IMR-90 (cell line): Measurements from ENCODE around the gene SAMD10. TPM values are rescaled to one million over a fixed set of nuclear protein-coding genes. Genes with fewer than 3 reads are reported as not detected.

ENCODE experiments used
- ATAC-seq: fragments of 200-7000 bp; cut with Tn5 transposase; 2 replicates; pipeline ENCODE4 v1.9.1; 2020; ENCODE audit warnings: low read depth, mild to moderate bottlenecking, moderate library complexity
- BruUV-seq: library from RNA; stranded (reverse); fragments of 400-500 nt; replicated peaks from 2 replicates; lab custom pipeline; 2021; lab: Mats Ljungman, UMichigan
- CTCF ChIA-PET: fragments of 300-600 bp; formaldehyde crosslinking; extraction: SDS; loops from one replicate; lab custom pipeline; 2021; ENCODE audit warnings: antibody characterized with exemption; lab: Yijun Ruan, JAX
- POLR2A ChIA-PET: fragments of 300-600 bp; sonication (Branson Sonifier 250); formaldehyde crosslinking; loops from one replicate; lab custom pipeline; 2022; ENCODE audit warnings: antibody characterized with exemption; ENCODE audit not compliant: unreplicated experiment; lab: Charles Lee
- DNase-seq: peaks from one replicate; pipeline ENCODE4 v3.0.0; 2013
- H2AFZ ChIP-seq: replicated peaks from 2 replicates; pipeline ENCODE3; 2013; ENCODE audit warnings: low read length, mild to moderate bottlenecking; ENCODE audit not compliant: poor library complexity
- H2AK5ac ChIP-seq: 2 replicates; pipeline ENCODE4 v1.6.1; 2013; ENCODE audit warnings: low read depth, low read length, inconsistent platforms
- H2AK9ac ChIP-seq: replicated peaks from 2 replicates; pipeline ENCODE3; 2013; ENCODE audit warnings: mild to moderate bottlenecking, low read depth, low read length, moderate library complexity; ENCODE audit not compliant: poor library complexity
- H2BK120ac ChIP-seq: 2 replicates; pipeline ENCODE4 v1.6.1; 2013; ENCODE audit warnings: low read depth, low read length, inconsistent platforms
- H2BK15ac ChIP-seq: 3 replicates; pipeline ENCODE4 v1.6.1; 2013; ENCODE audit warnings: low read depth, low read length, inconsistent platforms
- H2BK20ac ChIP-seq: 2 replicates; pipeline ENCODE4 v1.6.1; 2013; ENCODE audit warnings: low read depth, mild to moderate bottlenecking, inconsistent platforms, low read length, moderate library complexity
- H2BK5ac ChIP-seq: 2 replicates; pipeline ENCODE4 v1.6.1; 2013; ENCODE audit warnings: mild to moderate bottlenecking, low read depth, low read length, inconsistent platforms; ENCODE audit not compliant: poor library complexity, severe bottlenecking
- H3K14ac ChIP-seq: replicated peaks from 2 replicates; pipeline ENCODE4 v1.6.1; 2013; ENCODE audit warnings: low read depth, low read length, inconsistent platforms
- H3K18ac ChIP-seq: 2 replicates; pipeline ENCODE4 v1.6.1; 2013; ENCODE audit warnings: low read depth, low read length, control low read depth
- H3K23ac ChIP-seq: 2 replicates; pipeline ENCODE4 v1.6.1; 2013; ENCODE audit warnings: low read depth, low read length, inconsistent platforms
- H3K27ac ChIP-seq: 2 replicates; pipeline ENCODE4 v1.5.1; 2013; ENCODE audit warnings: mild to moderate bottlenecking, control low read depth, low read length; ENCODE audit not compliant: insufficient read depth
- H3K27me3 ChIP-seq: 2 replicates; pipeline ENCODE4 v1.6.1; 2013; ENCODE audit warnings: low read length; ENCODE audit not compliant: control insufficient read depth, insufficient read depth
- H3K36me3 ChIP-seq: 2 replicates; pipeline ENCODE4 v1.6.1; 2013; ENCODE audit warnings: low read length, mixed read lengths; ENCODE audit not compliant: control insufficient read depth, insufficient read depth
- H3K4ac ChIP-seq: 2 replicates; pipeline ENCODE4 v1.6.1; 2013; ENCODE audit warnings: low read depth, low read length, inconsistent platforms
- H3K4me1 ChIP-seq: 2 replicates; pipeline ENCODE4 v1.6.1; 2013; ENCODE audit warnings: low read length, mixed read lengths; ENCODE audit not compliant: control insufficient read depth, insufficient read depth
- H3K4me2 ChIP-seq: 2 replicates; pipeline ENCODE4 v1.6.1; 2013; ENCODE audit warnings: low read depth, mild to moderate bottlenecking, control low read depth, low read length, moderate library complexity
- H3K4me3 ChIP-seq: 2 replicates; pipeline ENCODE4 v1.5.1; 2013; ENCODE audit warnings: low read depth, mild to moderate bottlenecking, control low read depth, low read length, moderate library complexity; ENCODE audit not compliant: insufficient read depth
- H3K56ac ChIP-seq: 2 replicates; pipeline ENCODE4 v1.6.1; 2013; ENCODE audit warnings: low read length, inconsistent platforms; ENCODE audit not compliant: insufficient read depth; ENCODE audit errors: extremely low read depth
- H3K79me1 ChIP-seq, 2 experiments: 2 replicates each; pipeline ENCODE4 v1.6.1; 2013; ENCODE audit warnings: low read length in 2 of 2, inconsistent platforms in 1 of 2, low read depth in 1 of 2
- H3K9ac ChIP-seq: 2 replicates; pipeline ENCODE4 v1.6.1; 2013; ENCODE audit warnings: low read depth, low read length, control low read depth
- H3K9me1 ChIP-seq: 2 replicates; pipeline ENCODE4 v1.6.1; 2013; ENCODE audit warnings: low read length, inconsistent platforms; ENCODE audit not compliant: insufficient read depth
- H3K9me3 ChIP-seq: 2 replicates; pipeline ENCODE4 v1.6.1; 2013; ENCODE audit warnings: low read length; ENCODE audit not compliant: control insufficient read depth, insufficient read depth
- H4K20me1 ChIP-seq: 2 replicates; pipeline ENCODE4 v1.6.1; 2013; ENCODE audit warnings: low read length, inconsistent platforms; ENCODE audit not compliant: insufficient read depth
- H4K5ac ChIP-seq: 2 replicates; pipeline ENCODE4 v1.6.1; 2013; ENCODE audit warnings: mild to moderate bottlenecking, low read depth, low read length, control low read depth
- H4K8ac ChIP-seq, 2 experiments: 2 replicates each; pipeline ENCODE4 v1.6.1; 2013; ENCODE audit warnings: low read depth in 2 of 2, low read length in 2 of 2, control low read depth in 1 of 2, inconsistent platforms in 1 of 2
- H4K91ac ChIP-seq: 2 replicates; pipeline ENCODE4 v1.6.1; 2013; ENCODE audit warnings: low read depth, low read length, inconsistent platforms; ENCODE audit not compliant: insufficient read depth
- CEBPB ChIP-seq: IDR thresholded peaks from 2 replicates; pipeline ENCODE4 v1.6.1; 2012; ENCODE audit warnings: low read depth, low read length, improper control_type of control experiment
- MAFK ChIP-seq: IDR thresholded peaks from 2 replicates; pipeline ENCODE4 v1.6.1; 2012; ENCODE audit warnings: low read depth, low read length, improper control_type of control experiment
- USF2 ChIP-seq: fragments of 150-350 bp; IDR thresholded peaks from 2 replicates; pipeline ENCODE4 v1.6.1; 2017; ENCODE audit warnings: mild to moderate bottlenecking, antibody characterized with exemption, low read length, low read depth
- WGBS, 2 experiments: methylation state at CpG; one replicate each; pipeline versions ENCODE4 v1.1.5 to v1.1.7; 2013; ENCODE audit warnings: missing lambda C conversion rate in 2 of 2; ENCODE audit not compliant: insufficient read length in 1 of 2; ENCODE audit errors: extremely low coverage in 2 of 2; 5-methylcytosine and 5-hydroxymethylcytosine counted together
- dilution Hi-C: fragments of 300-500 bp; cut with HindIII; formaldehyde crosslinking; loops from one replicate; pipeline ENCODE4 v1.14.3; 2018; ENCODE audit warnings: low sequenced_read_pairs; ENCODE audit not compliant: unreplicated experiment
- in situ Hi-C: fragments of 300-500 bp; cut with MboI; formaldehyde crosslinking; loops from 3 replicates; pipeline ENCODE4 v1.14.3; 2019; ENCODE audit warnings: low sequenced_read_pairs, inconsistent platforms, mixed read lengths
- intact Hi-C: fragments of 100-400 bp; cut with micrococcal nuclease; formaldehyde crosslinking; loops from 2 replicates; pipeline ENCODE4 v1.10.0; 2022
- polyA plus RNA-seq, 3 experiments: library from polyadenylated mRNA; depleted of rRNA; stranded (reverse); fragments of >200 nt; gene quantifications; 2 replicates each; pipeline ENCODE4 v1.2.3, GENCODE V29; 2012; ENCODE audit warnings: low replicate concordance in 1 of 3
- total RNA-seq: library from RNA; depleted of rRNA; stranded (reverse); fragments of >200 nt; gene quantifications from 2 replicates; pipeline ENCODE4 v1.2.3, GENCODE V29; 2012

Gene SAMD10
- total and polyA plus RNA-seq, 2 of the 4 experiments (the other 2 are of a cell fraction), result 0.54 to 4.1 TPM

GRCh38 chr20:64006902-64007301, 27.5 kb upstream of the SAMD10 start:
- Histone ChIP-seq H3K36me3 (peaks cover 54% of the 10 kb centered on the region), H4K20me1 (peaks cover 34% of the 10 kb centered on the region), H3K9me1 (peaks cover 13% of the 10 kb centered on the region), H3K27ac (no peak overlapping the region), H3K79me1 (peaks cover 29 to 56% of the 10 kb centered on the region in 2 experiments), H3K4ac (no peak overlapping the region), H2AFZ (no peak overlapping the region), H3K4me3 (no peak overlapping the region), H3K9me3 (no peaks in the 10 kb centered on the region), H2AK5ac (no peak overlapping the region), H2BK5ac (no peak overlapping the region), H2BK120ac (no peak overlapping the region), H3K9ac (no peak overlapping the region), H2BK20ac (no peak overlapping the region), H3K4me2 (no peak overlapping the region), H4K8ac (no peak overlapping the region), H3K4me1 (peaks cover 15% of the 10 kb centered on the region; the same call in 1 of the 2 replicates), H4K91ac (no peak overlapping the region), H3K23ac (no peak overlapping the region), H2AK9ac (no peak overlapping the region), H2BK15ac (no peak overlapping the region), H3K56ac (no peak overlapping the region), H4K5ac (no peak overlapping the region), H3K14ac (no peak overlapping the region), H3K27me3 (no peaks in the 10 kb centered on the region), H3K18ac (no peak overlapping the region)
- BruUV-seq, result no TSS peak
- POLR2A ChIA-PET, result no interaction called here
- intact Hi-C loops, result no loop called here
- TF ChIP-seq USF2 (no peak), MAFK (no peak), CEBPB (no peak)
- WGBS, 2 experiments, result 100% methylated on average over 1 of the region's 3 CpGs; no CpG with 5 or more reads in 1 of the 2 experiments
- CTCF ChIA-PET, result no interaction called here
- dilution Hi-C loops, result no loop called here
- DNase-seq (no peak), ATAC-seq (no peak)
- in situ Hi-C loops, result no loop called here
